Activated CD8-positive, alpha-beta T cell treated with anti-CD3 and anti-CD28 coated beads, Interleukin-2, amount 10 ng/mL, durations not matched to agents 7 days and 5 days (primary cell): Measurements from ENCODE around the gene CDHR3. TPM values are rescaled to one million over a fixed set of nuclear protein-coding genes. Genes with fewer than 3 reads are reported as not detected.

ENCODE experiments used
- ATAC-seq: fragments of 150-1000 bp; cut with Tn5 transposase; one replicate; pipeline ENCODE4 v1.10.0; 2021; ENCODE audit warnings: moderate library complexity
- CTCF ChIA-PET: fragments of 350-600 bp; sonication (Branson Sonifier 250); formaldehyde crosslinking; loops from one replicate; lab custom pipeline; 2021; ENCODE audit warnings: antibody characterized with exemption; lab: Charles Lee
- POLR2A ChIA-PET: fragments of 350-600 bp; sonication (Branson Sonifier 250); formaldehyde crosslinking; loops from one replicate; lab custom pipeline; 2021; ENCODE audit warnings: antibody characterized with exemption; lab: Charles Lee
- DNase-seq: peaks from one replicate; pipeline ENCODE4 v3.0.0-alpha.2; 2020
- H3K27ac Mint-ChIP-seq: one replicate; pipeline ENCODE4 v1.8.0; 2021; ENCODE audit warnings: mild to moderate bottlenecking, mixed read lengths
- H3K27me3 Mint-ChIP-seq: one replicate; pipeline ENCODE4 v1.8.0; 2021; ENCODE audit warnings: low read depth, mixed read lengths
- H3K36me3 Mint-ChIP-seq: one replicate; pipeline ENCODE4 v1.8.0; 2021; ENCODE audit warnings: low read depth, mixed read lengths
- H3K4me1 Mint-ChIP-seq: one replicate; pipeline ENCODE4 v1.8.0; 2021; ENCODE audit warnings: low read depth, mixed read lengths
- H3K4me3 Mint-ChIP-seq: one replicate; pipeline ENCODE4 v1.8.0; 2021; ENCODE audit warnings: mild to moderate bottlenecking, mixed read lengths
- H3K9me3 Mint-ChIP-seq: one replicate; pipeline ENCODE4 v1.8.0; 2022; ENCODE audit warnings: mixed read lengths; ENCODE audit not compliant: insufficient read depth
- total RNA-seq, 2 experiments: library from RNA; stranded (reverse); gene quantifications; one replicate each; pipeline ENCODE4 v1.2.3, GENCODE V29; 2021

CDHR3 gene
- total RNA-seq, 2 experiments from 2014 or later, result 0.31 to 0.92 TPM

- peaks cover 27% of the 10 kb centered on the region for H3K27me3 Mint-ChIP-seq
- H3K4me3 Mint-ChIP-seq, result no peak overlapping the region
- DNase-seq, result no peak
- no peaks in the 10 kb centered on the region for H3K36me3 Mint-ChIP-seq
- no peak overlapping the region for H3K27ac Mint-ChIP-seq
- no peaks in the 10 kb centered on the region for H3K9me3 Mint-ChIP-seq
- H3K4me1 Mint-ChIP-seq, result peaks cover 12% of the 10 kb centered on the region
- ATAC-seq, result no peak
- POLR2A ChIA-PET, result interaction anchor here (1.3 kb wide), 1 partner anchor 281 kb away, joined by 4 read pairs; no protein-coding TSS in a partner anchor
- CTCF ChIA-PET, result interaction anchor here (0.6 to 6.4 kb wide), 33 partner anchors 9 to 390 kb away, joined by 3 to 53 read pairs (median 4); no protein-coding TSS in a partner anchor
Observed at GRCh38 chr7:106042196-106042611, 79.1 kb downstream of the CDHR3 start.

DNA sequence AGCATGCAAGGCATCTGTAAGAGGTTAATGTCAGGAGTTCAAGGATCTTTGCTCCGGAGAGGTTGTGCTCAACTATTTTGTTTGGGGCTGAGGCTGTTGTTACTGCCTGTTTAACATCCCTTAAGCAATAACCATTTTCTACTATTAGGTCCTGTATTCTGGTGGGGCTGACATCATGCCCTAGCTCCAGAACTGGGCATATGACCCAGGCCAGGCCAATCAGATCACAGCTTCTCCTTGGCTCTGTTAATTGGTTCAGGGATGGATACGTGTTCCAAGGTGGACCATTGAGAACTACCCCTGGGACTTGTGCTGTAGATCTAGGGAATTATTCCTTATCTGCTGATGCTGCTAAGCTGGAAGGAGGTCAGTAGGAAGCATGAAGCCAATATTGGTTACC is 82.1 kb downstream of the CDHR3 start:
- CTCF ChIA-PET, result interaction anchor here (1.2 to 5.8 kb wide), 3 partner anchors 26 to 285 kb away, joined by 3 to 53 read pairs (median 8); no protein-coding TSS in a partner anchor
- no peak overlapping the region for H3K27ac Mint-ChIP-seq
- POLR2A ChIA-PET, result no interaction called here

DNA sequence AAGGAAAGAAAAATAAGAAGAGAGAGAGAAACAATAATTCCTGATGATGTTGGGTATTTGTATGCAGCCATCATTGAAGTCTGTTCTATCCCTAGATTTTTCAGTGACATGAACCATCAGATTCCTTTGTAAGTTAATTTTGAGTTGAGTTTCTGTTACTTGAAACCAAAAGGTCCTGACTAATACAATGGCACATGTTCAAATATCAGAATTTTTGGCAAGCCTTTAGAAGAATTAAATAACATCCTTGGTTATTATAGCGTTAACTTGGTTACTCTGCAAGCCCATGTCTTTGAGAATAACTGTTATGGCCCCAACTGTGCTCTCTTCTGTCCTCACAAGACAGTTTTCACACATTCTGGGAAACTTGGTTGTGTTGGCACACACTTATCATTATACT is 82.5 kb downstream of the CDHR3 start:
- DNase-seq (no peak), ATAC-seq (no peak)
- Mint-ChIP-seq H3K4me3 (no peak overlapping the region), H3K27ac (no peak overlapping the region), H3K9me3 (no peaks in the 10 kb centered on the region), H3K36me3 (no peaks in the 10 kb centered on the region), H3K4me1 (peaks cover 12% of the 10 kb centered on the region), H3K27me3 (peaks cover 14% of the 10 kb centered on the region)
- POLR2A ChIA-PET, result no interaction called here
- CTCF ChIA-PET, result interaction anchor here (1.2 to 5.8 kb wide), 3 partner anchors 109 to 286 kb away, joined by 4 to 53 read pairs (median 8); no protein-coding TSS in a partner anchor

More for the DNA sequence above, 82.1 kb downstream of the CDHR3 start:
- H3K4me1 Mint-ChIP-seq, result peaks cover 12% of the 10 kb centered on the region
- peaks cover 17% of the 10 kb centered on the region for H3K27me3 Mint-ChIP-seq
- H3K9me3 Mint-ChIP-seq, result no peaks in the 10 kb centered on the region
- DNase-seq (no peak), ATAC-seq (no peak)
- no peaks in the 10 kb centered on the region for H3K36me3 Mint-ChIP-seq
- H3K4me3 Mint-ChIP-seq, result no peak overlapping the region

GRCh38 chr7:106047184-106047583 is 84.1 kb downstream of the CDHR3 start:
- Mint-ChIP-seq H3K27me3 (peaks cover 10% of the 10 kb centered on the region), H3K4me1 (peaks cover 7% of the 10 kb centered on the region), H3K27ac (no peak overlapping the region), H3K9me3 (no peaks in the 10 kb centered on the region), H3K4me3 (no peak overlapping the region), H3K36me3 (no peaks in the 10 kb centered on the region)
- ChIA-PET POLR2A (no interaction called here), CTCF (interaction anchor here (0.9 to 2.3 kb wide), 7 partner anchors 10 to 395 kb away, joined by 3 to 12 read pairs (median 7); no protein-coding TSS in a partner anchor)
- ATAC-seq, result no peak
- DNase-seq, result no peak

DNA sequence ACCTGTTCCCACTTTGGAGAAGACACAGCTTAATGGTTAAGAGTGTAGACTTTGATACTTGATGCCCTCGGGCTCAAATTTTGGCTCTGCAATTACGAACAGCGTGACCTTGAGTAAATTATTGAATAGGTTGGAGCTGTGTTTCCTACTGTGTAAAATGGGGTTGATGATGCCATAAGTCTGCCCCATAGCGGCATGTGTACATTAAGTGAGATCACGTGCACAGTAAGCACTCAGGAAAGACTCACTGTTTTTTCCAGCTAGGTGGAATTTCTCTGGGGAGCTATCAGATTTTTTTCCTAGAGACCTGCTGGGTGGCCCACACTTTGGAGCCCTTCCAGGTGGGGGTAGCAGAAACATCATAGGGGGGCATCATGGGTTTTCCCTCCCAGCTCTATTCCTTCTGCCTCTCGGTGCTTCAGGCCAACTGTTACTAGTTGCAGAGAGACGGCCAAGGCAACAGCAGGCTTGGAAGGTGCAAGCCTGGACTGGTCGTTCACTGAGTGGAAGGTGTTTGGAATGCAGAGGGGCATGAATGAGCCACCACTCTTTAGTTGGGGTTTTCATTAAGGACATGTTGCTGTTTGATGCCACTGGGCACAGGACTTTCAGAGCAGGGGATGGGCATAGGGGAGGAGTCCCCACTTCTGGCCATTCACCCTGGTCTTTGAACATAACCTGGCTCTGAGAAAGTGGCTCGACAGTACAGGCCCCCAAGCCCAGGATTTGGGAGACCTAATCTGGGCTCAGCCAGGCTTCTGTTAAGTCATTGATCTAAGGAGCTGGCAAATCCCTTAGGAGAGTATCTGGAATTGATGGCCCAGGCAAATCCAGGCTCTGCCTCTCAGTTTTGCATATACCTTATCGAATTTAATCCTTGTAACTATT is 85.0 kb downstream of the CDHR3 start:
- CTCF ChIA-PET, result interaction anchor here (0.7 to 2.3 kb wide), 8 partner anchors 9 to 395 kb away, joined by 3 to 12 read pairs (median 6); no protein-coding TSS in a partner anchor
- H3K27me3 Mint-ChIP-seq, result peaks cover 10% of the 10 kb centered on the region
- no peaks in the 10 kb centered on the region for H3K36me3 Mint-ChIP-seq
- no peaks in the 10 kb centered on the region for H3K4me1 Mint-ChIP-seq
- ATAC-seq (no peak), DNase-seq (no peak)
- no peak overlapping the region for H3K27ac Mint-ChIP-seq
- no peak overlapping the region for H3K4me3 Mint-ChIP-seq
- H3K9me3 Mint-ChIP-seq, result no peaks in the 10 kb centered on the region
- POLR2A ChIA-PET, result no interaction called here

DNA sequence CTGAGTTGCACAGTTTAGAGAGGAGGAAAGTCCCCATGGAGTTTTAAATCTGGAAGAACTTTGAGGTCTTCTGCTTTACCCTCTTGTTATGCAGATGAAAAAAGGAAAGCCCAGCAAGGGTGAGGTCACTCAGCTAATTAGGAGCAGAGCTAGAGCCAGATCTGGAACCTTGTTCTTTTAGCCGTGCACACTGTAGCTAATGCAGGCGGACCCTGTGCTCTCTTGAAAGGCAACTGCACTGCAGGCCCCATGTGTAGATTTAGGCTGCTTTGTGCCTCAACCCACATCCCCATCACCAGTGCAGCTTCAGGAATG is 85.6 kb downstream of the CDHR3 start:
- Mint-ChIP-seq H3K27ac (no peak overlapping the region), H3K4me1 (no peaks in the 10 kb centered on the region), H3K27me3 (peaks cover 12% of the 10 kb centered on the region), H3K9me3 (no peaks in the 10 kb centered on the region), H3K4me3 (no peak overlapping the region), H3K36me3 (no peaks in the 10 kb centered on the region)
- DNase-seq, result no peak
- POLR2A ChIA-PET, result no interaction called here
- CTCF ChIA-PET, result interaction anchor here (0.7 to 1.6 kb wide), 2 partner anchors 105 to 288 kb away, joined by 3 to 6 read pairs; no protein-coding TSS in a partner anchor
- no peak for ATAC-seq

DNA sequence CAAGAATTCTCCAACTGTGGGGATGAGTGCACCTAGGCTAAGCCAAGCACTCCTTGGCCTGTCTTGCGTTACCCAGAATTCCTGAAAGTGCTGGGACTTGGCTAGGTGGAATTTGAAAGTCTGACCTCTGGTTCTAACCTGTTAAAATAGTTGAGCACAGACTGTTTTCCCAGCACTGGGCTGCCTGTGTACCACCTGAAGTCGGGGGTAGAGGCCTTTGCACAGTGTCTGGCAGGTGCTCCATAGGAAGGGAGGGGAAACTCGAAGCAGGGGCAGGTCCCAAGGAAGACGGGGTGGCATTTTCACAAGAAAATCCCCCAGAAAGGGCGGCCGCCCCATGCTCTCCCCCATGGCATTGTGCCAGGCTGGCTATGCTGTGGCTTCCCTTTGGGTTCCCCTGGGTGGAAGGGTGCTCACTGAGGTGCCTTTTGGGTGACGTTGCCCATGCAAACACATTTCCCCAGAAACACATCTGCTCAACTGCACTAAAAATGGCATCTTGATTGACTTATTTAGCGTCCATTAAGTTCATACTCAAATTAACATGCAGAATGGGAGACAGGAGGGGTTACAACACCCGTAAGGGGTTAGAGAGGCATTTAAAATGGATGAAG is 86.2 kb downstream of the CDHR3 start:
- DNase-seq, result no peak
- Mint-ChIP-seq H3K27ac (no peak overlapping the region), H3K9me3 (no peaks in the 10 kb centered on the region), H3K4me1 (no peaks in the 10 kb centered on the region), H3K36me3 (no peaks in the 10 kb centered on the region), H3K4me3 (no peak overlapping the region), H3K27me3 (peaks cover 11% of the 10 kb centered on the region)
- CTCF ChIA-PET, result interaction anchor here (0.7 to 3.2 kb wide), 4 partner anchors 102 to 289 kb away, joined by 3 to 11 read pairs (median 4); no protein-coding TSS in a partner anchor
- ATAC-seq, result no peak
- POLR2A ChIA-PET, result no interaction called here

GRCh38 chr7:106050002-106050745 is 87.1 kb downstream of the CDHR3 start:
- ATAC-seq, result no peak
- no peak for DNase-seq
- Mint-ChIP-seq H3K36me3 (no peaks in the 10 kb centered on the region), H3K27ac (no peak overlapping the region), H3K9me3 (no peaks in the 10 kb centered on the region), H3K27me3 (peaks cover 7% of the 10 kb centered on the region), H3K4me1 (no peaks in the 10 kb centered on the region), H3K4me3 (no peak overlapping the region)
- ChIA-PET CTCF (interaction anchor here (1.1 to 3.2 kb wide), 5 partner anchors 101 to 393 kb away, joined by 3 to 11 read pairs (median 3); no protein-coding TSS in a partner anchor), POLR2A (interaction anchor here (0.6 kb wide), 1 partner anchor 25 kb away, joined by 3 read pairs; no protein-coding TSS in a partner anchor)

GRCh38 chr7:106050746-106051117 is 87.7 kb downstream of the CDHR3 start:
- H3K4me1 Mint-ChIP-seq, result no peaks in the 10 kb centered on the region
- H3K27me3 Mint-ChIP-seq, result peaks cover 4% of the 10 kb centered on the region
- no peak overlapping the region for H3K27ac Mint-ChIP-seq
- H3K36me3 Mint-ChIP-seq, result no peaks in the 10 kb centered on the region
- no peaks in the 10 kb centered on the region for H3K9me3 Mint-ChIP-seq
- ATAC-seq, result no peak
- ChIA-PET POLR2A (interaction anchor here (0.6 kb wide), 1 partner anchor 24 kb away, joined by 3 read pairs; no protein-coding TSS in a partner anchor), CTCF (interaction anchor here (1.1 to 3.2 kb wide), 6 partner anchors 8 to 393 kb away, joined by 3 to 11 read pairs (median 3); no protein-coding TSS in a partner anchor)
- DNase-seq, result no peak
- no peak overlapping the region for H3K4me3 Mint-ChIP-seq

DNA sequence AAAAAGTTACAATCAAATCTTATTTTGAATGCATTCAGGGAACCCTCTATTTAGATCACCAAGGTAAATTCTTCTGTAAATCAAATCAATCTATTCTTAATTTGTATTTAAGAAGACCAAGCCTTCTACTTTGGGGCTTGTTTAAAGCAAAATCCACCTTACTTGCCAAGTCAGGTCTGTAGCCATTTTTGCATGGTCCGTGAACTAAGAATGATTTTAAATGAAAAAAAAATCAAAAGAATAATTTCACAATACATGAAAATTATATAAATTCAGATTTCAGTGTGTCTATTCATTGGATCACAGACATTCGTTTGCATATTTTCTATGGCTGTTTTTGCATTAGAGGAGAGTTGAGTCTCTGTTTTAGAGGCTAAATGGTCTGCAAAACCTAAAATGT is 89.6 kb downstream of the CDHR3 start:
- ChIA-PET CTCF (interaction anchor here (1.2 to 3.2 kb wide), 2 partner anchors 101 to 114 kb away, joined by 3 to 11 read pairs; no protein-coding TSS in a partner anchor), POLR2A (no interaction called here)
- ATAC-seq (no peak), DNase-seq (no peak)
- Mint-ChIP-seq H3K4me3 (no peak overlapping the region), H3K9me3 (no peaks in the 10 kb centered on the region), H3K27me3 (peaks cover 2% of the 10 kb centered on the region), H3K27ac (no peak overlapping the region), H3K36me3 (no peaks in the 10 kb centered on the region), H3K4me1 (peaks cover 11% of the 10 kb centered on the region)

- no peaks in the 10 kb centered on the region for H3K36me3 Mint-ChIP-seq
- POLR2A ChIA-PET, result no interaction called here
- DNase-seq (no peak), ATAC-seq (no peak)
- no peak overlapping the region for H3K27ac Mint-ChIP-seq
- H3K27me3 Mint-ChIP-seq, result peaks cover 2% of the 10 kb centered on the region
- no peak overlapping the region for H3K4me3 Mint-ChIP-seq
- H3K4me1 Mint-ChIP-seq, result peaks cover 15% of the 10 kb centered on the region
- CTCF ChIA-PET, result interaction anchor here (1.2 to 1.9 kb wide), 2 partner anchors 101 to 114 kb away, joined by 3 to 9 read pairs; no protein-coding TSS in a partner anchor
- H3K9me3 Mint-ChIP-seq, result no peaks in the 10 kb centered on the region
Observed at GRCh38 chr7:106053109-106053508, 90.0 kb downstream of the CDHR3 start.
